Left kidney (tissue), 2 donors: ENCODE data around the gene ITPK1. TPM values are rescaled to one million over a fixed set of nuclear protein-coding genes. Genes with fewer than 3 reads are reported as not detected.
"Not testable (repeated sequence)": the region's sequence is repeated elsewhere in the genome, so short reads cannot be mapped to it uniquely, and the experiment has no call there.

Source experiments
- DNase-seq: peaks from one replicate; pipeline ENCODE4 v3.0.0-alpha.2; 2013
- polyA plus RNA-seq: library from polyadenylated mRNA; unstranded; fragments of 120-200 nt; gene quantifications from one replicate; pipeline ENCODE4 v1.2.1, GENCODE V29; 2013; ENCODE audit not compliant: insufficient read length

Gene ITPK1
- polyA plus RNA-seq, 1 donor, result 27.1 TPM

GRCh38 chr14:93105856-93106255 lies 9.9 kb downstream of the ITPK1 start:
- DNase-seq, result not testable (repeated sequence)

GRCh38 chr14:93105362-93105761 lies 10.4 kb downstream of the ITPK1 start:
- DNase-seq, result no peak

- no peak for DNase-seq
Observed at GRCh38 chr14:93104961-93105360, 10.8 kb downstream of the ITPK1 start.

GRCh38 chr14:93103392-93104080 lies 12.2 kb downstream of the ITPK1 start:
- no peak for DNase-seq

GRCh38 chr14:93102141-93102540 lies 13.6 kb downstream of the ITPK1 start:
- DNase-seq, result no peak

GRCh38 chr14:93101181-93101580 lies 14.5 kb downstream of the ITPK1 start:
- no peak for DNase-seq

- no peak for DNase-seq
Observed at GRCh38 chr14:93100570-93100969, 15.2 kb downstream of the ITPK1 start.

GRCh38 chr14:93100100-93100499 lies 15.6 kb downstream of the ITPK1 start:
- no peak for DNase-seq

- DNase-seq, result no peak
Observed at GRCh38 chr14:93099643-93100042, 16.1 kb downstream of the ITPK1 start.

GRCh38 chr14:93099196-93099595 lies 16.5 kb downstream of the ITPK1 start:
- DNase-seq, result no peak

- DNase-seq, result no peak
Observed at GRCh38 chr14:93096691-93097322, 18.9 kb downstream of the ITPK1 start.

GRCh38 chr14:93095742-93096510 lies 19.8 kb downstream of the ITPK1 start:
- no peak for DNase-seq

GRCh38 chr14:93094121-93094918 lies 21.4 kb downstream of the ITPK1 start:
- DNase-seq, result no peak

GRCh38 chr14:93092606-93093556 lies 22.8 kb downstream of the ITPK1 start:
- DNase-seq, result no peak

- no peak for DNase-seq
Observed at GRCh38 chr14:93091666-93092065, 24.1 kb downstream of the ITPK1 start.

- no peak for DNase-seq
Observed at GRCh38 chr14:93090826-93091555, 24.7 kb downstream of the ITPK1 start.

GRCh38 chr14:93089521-93090269 lies 26.0 kb downstream of the ITPK1 start:
- DNase-seq, result no peak

GRCh38 chr14:93086441-93087055 lies 29.2 kb downstream of the ITPK1 start:
- no peak for DNase-seq

GRCh38 chr14:93085911-93086310 lies 29.8 kb downstream of the ITPK1 start:
- peak; percentile 27 for DNase-seq
